CD4-positive, CD25-positive, alpha-beta regulatory T cell (primary cell): ENCODE data around the gene TBR1. TPM values are rescaled to one million over a fixed set of nuclear protein-coding genes. Genes with fewer than 3 reads are reported as not detected.

Source experiments
- ATAC-seq, 2 donors: fragments of 150-1000 bp; cut with Tn5 transposase; one replicate each; pipeline ENCODE4 v1.10.0; 2021; ENCODE audit warnings: low read depth in 2 of 2, moderate number of reproducible peaks in 2 of 2, moderate library complexity in 1 of 2
- DNase-seq, 3 donors: peaks; one replicate each; pipeline versions ENCODE4 v3.0.0 to v3.0.0-alpha.2; 2012 to 2022; ENCODE audit warnings: mixed read lengths in 1 of 3
- H3K27ac ChIP-seq: one replicate; pipeline ENCODE4 v1.7.0; 2013; ENCODE audit warnings: mild to moderate bottlenecking, low read length; ENCODE audit not compliant: insufficient read depth, poor library complexity, severe bottlenecking
- H3K27me3 ChIP-seq: one replicate; pipeline ENCODE4 v1.7.0; 2013; ENCODE audit warnings: low read length; ENCODE audit not compliant: control insufficient read depth, insufficient read depth
- H3K36me3 ChIP-seq: one replicate; pipeline ENCODE4 v1.7.0; 2013; ENCODE audit warnings: mild to moderate bottlenecking, low read length, moderate library complexity; ENCODE audit not compliant: control insufficient read depth, insufficient read depth
- H3K4me1 ChIP-seq: 2 replicates; pipeline ENCODE4 v1.7.0; 2013; ENCODE audit warnings: mild to moderate bottlenecking, low read length; ENCODE audit not compliant: insufficient read depth, control insufficient read depth, poor library complexity, severe bottlenecking
- H3K4me3 ChIP-seq: one replicate; pipeline ENCODE4 v1.7.0; 2013; ENCODE audit warnings: low read depth, mild to moderate bottlenecking, low read length, moderate library complexity
- H3K9me3 ChIP-seq, 2 experiments: 1 replicate in 1 of 2; 2 replicates in 1 of 2; pipeline ENCODE4 v1.7.0; 2013; ENCODE audit warnings: low read length in 2 of 2, mild to moderate bottlenecking in 1 of 2, moderate library complexity in 1 of 2; ENCODE audit not compliant: control insufficient read depth in 2 of 2
- H3K27ac Mint-ChIP-seq, 3 donors: one replicate each; pipeline ENCODE4 v1.8.0; 2020 to 2022; ENCODE audit warnings: mild to moderate bottlenecking in 3 of 3, mixed read lengths in 3 of 3, moderate library complexity in 2 of 3
- H3K27me3 Mint-ChIP-seq: one replicate; pipeline ENCODE4 v1.8.0; 2022; ENCODE audit warnings: mild to moderate bottlenecking, mixed read lengths
- H3K36me3 Mint-ChIP-seq: one replicate; pipeline ENCODE4 v1.8.0; 2020; ENCODE audit warnings: mixed read lengths
- H3K4me1 Mint-ChIP-seq, 4 donors: one replicate each; pipeline ENCODE4 v1.8.0; 2020 to 2022; ENCODE audit warnings: mixed read lengths in 4 of 4, mild to moderate bottlenecking in 1 of 4
- H3K4me3 Mint-ChIP-seq, 4 donors: one replicate each; pipeline ENCODE4 v1.8.0; 2020 to 2022; ENCODE audit warnings: mild to moderate bottlenecking in 4 of 4, mixed read lengths in 4 of 4, moderate library complexity in 3 of 4
- H3K9me3 Mint-ChIP-seq, 7 donors: one replicate each; pipeline ENCODE4 v1.8.0; 2020 to 2022; ENCODE audit warnings: mixed read lengths in 7 of 7, mild to moderate bottlenecking in 3 of 7, moderate library complexity in 2 of 7
- polyA plus RNA-seq, 4 donors: library from polyadenylated mRNA; unstranded; fragments of 300-500 nt; fragmentation: Illumina TruSeq; gene quantifications; one replicate each; pipeline ENCODE4 v1.2.3, GENCODE V29; 2021
- total RNA-seq: library from RNA; stranded (reverse); gene quantifications from one replicate; pipeline ENCODE4 v1.2.3, GENCODE V29; 2022

TBR1 gene
- total and polyA plus RNA-seq, 5 donors from 2014 or later = 0.32 TPM; not detected in 4

- H3K9me3 ChIP-seq = no peaks in the 10 kb centered on the region
- H3K27me3 ChIP-seq = no peaks in the 10 kb centered on the region
- DNase-seq = no peak
- H3K36me3 Mint-ChIP-seq = peaks cover 4% of the 10 kb centered on the region
- peaks cover 6% of the 10 kb centered on the region for H3K4me1 ChIP-seq
- peaks cover 12 to 18% (median 14%) of the 10 kb centered on the region in 4 donors for H3K4me1 Mint-ChIP-seq
- H3K36me3 ChIP-seq = peaks cover 4% of the 10 kb centered on the region
- ATAC-seq = no peak
- H3K27me3 Mint-ChIP-seq = no peaks in the 10 kb centered on the region
- H3K27ac ChIP-seq = no peak overlapping the region
- H3K4me3 Mint-ChIP-seq = no peak overlapping the region
- no peak overlapping the region for H3K4me3 ChIP-seq
- H3K27ac Mint-ChIP-seq = no peak overlapping the region
- no peaks in the 10 kb centered on the region for H3K9me3 Mint-ChIP-seq
Observed at GRCh38 chr2:161381546-161381945, 34.6 kb upstream of the TBR1 start.

GRCh38 chr2:161382747-161383146 is 33.4 kb upstream of the TBR1 start:
- DNase-seq = no peak
- peaks cover 3% of the 10 kb centered on the region for H3K36me3 Mint-ChIP-seq
- H3K9me3 Mint-ChIP-seq = no peaks in the 10 kb centered on the region
- Histone ChIP-seq H3K4me3 (no peak overlapping the region), H3K27me3 (no peaks in the 10 kb centered on the region), H3K4me1 (peaks cover 6% of the 10 kb centered on the region), H3K9me3 (no peaks in the 10 kb centered on the region), H3K36me3 (peaks cover 5% of the 10 kb centered on the region), H3K27ac (no peak overlapping the region)
- no peak for ATAC-seq
- no peaks in the 10 kb centered on the region for H3K27me3 Mint-ChIP-seq
- no peak overlapping the region for H3K27ac Mint-ChIP-seq
- H3K4me3 Mint-ChIP-seq = no peak overlapping the region
- peaks cover 12 to 18% (median 14%) of the 10 kb centered on the region in 4 donors for H3K4me1 Mint-ChIP-seq

DNA sequence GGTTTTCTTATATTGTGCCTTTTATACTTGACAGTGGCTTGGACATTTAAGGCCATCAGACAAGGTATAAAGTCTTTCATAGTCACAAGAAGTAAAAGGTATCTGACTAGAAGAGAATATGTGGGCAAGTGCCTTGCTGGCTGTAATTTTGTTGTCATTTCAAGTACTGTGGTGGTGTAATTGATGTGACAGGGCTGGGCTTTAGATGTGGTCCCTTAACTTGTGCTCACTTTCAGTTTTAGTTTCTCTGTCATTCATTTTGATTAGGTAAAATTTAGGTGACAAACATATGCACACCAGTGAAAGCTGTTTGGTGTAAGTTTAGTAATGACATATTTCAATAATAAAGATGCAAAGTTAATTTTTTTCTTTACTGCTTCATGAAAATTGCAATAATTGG is 31.2 kb upstream of the TBR1 start:
- ATAC-seq = peak; percentile 78 to 84
- Histone ChIP-seq H3K9me3 (no peaks in the 10 kb centered on the region), H3K4me3 (peak overlapping the region; percentile 13), H3K27ac (peak overlapping the region; percentile 47), H3K27me3 (no peaks in the 10 kb centered on the region), H3K36me3 (peaks cover 2% of the 10 kb centered on the region), H3K4me1 (peaks cover 6% of the 10 kb centered on the region)
- Mint-ChIP-seq H3K36me3 (peaks cover 6% of the 10 kb centered on the region), H3K4me3 (no peak overlapping the region), H3K4me1 (peaks cover 10 to 18% (median 14%) of the 10 kb centered on the region in 4 donors), H3K27me3 (no peaks in the 10 kb centered on the region), H3K27ac (peak overlapping the region in 2 of 3 donors; percentile 10 to 35), H3K9me3 (no peaks in the 10 kb centered on the region)
- DNase-seq = peak in 2 of 3 donors; percentile 51 to 83

GRCh38 chr2:161386228-161386824 is 29.8 kb upstream of the TBR1 start:
- Histone ChIP-seq H3K27me3 (no peaks in the 10 kb centered on the region), H3K9me3 (no peaks in the 10 kb centered on the region), H3K27ac (no peak overlapping the region), H3K36me3 (peaks cover 2% of the 10 kb centered on the region), H3K4me1 (peaks cover 6% of the 10 kb centered on the region), H3K4me3 (no peak overlapping the region)
- H3K36me3 Mint-ChIP-seq = peaks cover 11% of the 10 kb centered on the region
- H3K27ac Mint-ChIP-seq = no peak overlapping the region
- no peak overlapping the region for H3K4me3 Mint-ChIP-seq
- DNase-seq = no peak
- H3K9me3 Mint-ChIP-seq = no peaks in the 10 kb centered on the region
- peaks cover 10 to 25% (median 17%) of the 10 kb centered on the region in 4 donors for H3K4me1 Mint-ChIP-seq
- H3K27me3 Mint-ChIP-seq = no peaks in the 10 kb centered on the region
- ATAC-seq = no peak

DNA sequence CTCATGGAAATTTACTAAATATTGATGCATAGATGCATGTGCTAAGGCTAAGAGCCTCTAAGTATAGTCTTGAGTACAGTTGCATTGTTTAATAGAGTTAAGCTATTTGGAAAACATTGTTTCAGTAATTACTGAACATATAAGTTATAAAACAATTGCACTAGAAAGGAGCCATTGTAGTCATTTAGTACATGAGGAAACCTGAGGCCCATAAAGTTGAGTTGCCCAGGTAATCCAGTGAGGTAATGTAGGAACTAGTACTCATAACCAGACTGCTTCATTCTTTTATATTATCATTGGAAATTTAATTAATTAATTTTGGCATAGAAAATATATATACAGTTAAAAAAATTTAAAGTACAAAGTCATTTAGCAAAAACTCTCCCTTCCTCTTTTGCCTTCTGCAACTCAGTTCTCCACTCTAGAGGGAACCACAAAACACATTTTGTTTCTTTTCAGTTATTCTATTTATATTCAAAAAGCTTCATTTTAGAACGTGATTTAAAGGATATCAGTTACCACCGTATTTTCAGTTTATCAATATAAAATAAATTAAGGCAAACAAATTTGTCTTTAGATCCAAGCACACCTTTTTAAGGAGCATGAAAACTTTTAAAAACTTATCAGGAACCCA is 27.8 kb upstream of the TBR1 start:
- no peak overlapping the region for H3K27ac Mint-ChIP-seq
- Histone ChIP-seq H3K27me3 (no peaks in the 10 kb centered on the region), H3K4me3 (no peak overlapping the region), H3K36me3 (peaks cover 7% of the 10 kb centered on the region), H3K9me3 (no peaks in the 10 kb centered on the region), H3K27ac (no peak overlapping the region), H3K4me1 (peaks cover 6% of the 10 kb centered on the region)
- H3K4me1 Mint-ChIP-seq = peaks cover 12 to 38% (median 18%) of the 10 kb centered on the region in 4 donors
- DNase-seq = no peak
- no peak for ATAC-seq
- no peaks in the 10 kb centered on the region for H3K9me3 Mint-ChIP-seq
- H3K36me3 Mint-ChIP-seq = peaks cover 25% of the 10 kb centered on the region
- H3K4me3 Mint-ChIP-seq = no peak overlapping the region
- no peaks in the 10 kb centered on the region for H3K27me3 Mint-ChIP-seq

DNA sequence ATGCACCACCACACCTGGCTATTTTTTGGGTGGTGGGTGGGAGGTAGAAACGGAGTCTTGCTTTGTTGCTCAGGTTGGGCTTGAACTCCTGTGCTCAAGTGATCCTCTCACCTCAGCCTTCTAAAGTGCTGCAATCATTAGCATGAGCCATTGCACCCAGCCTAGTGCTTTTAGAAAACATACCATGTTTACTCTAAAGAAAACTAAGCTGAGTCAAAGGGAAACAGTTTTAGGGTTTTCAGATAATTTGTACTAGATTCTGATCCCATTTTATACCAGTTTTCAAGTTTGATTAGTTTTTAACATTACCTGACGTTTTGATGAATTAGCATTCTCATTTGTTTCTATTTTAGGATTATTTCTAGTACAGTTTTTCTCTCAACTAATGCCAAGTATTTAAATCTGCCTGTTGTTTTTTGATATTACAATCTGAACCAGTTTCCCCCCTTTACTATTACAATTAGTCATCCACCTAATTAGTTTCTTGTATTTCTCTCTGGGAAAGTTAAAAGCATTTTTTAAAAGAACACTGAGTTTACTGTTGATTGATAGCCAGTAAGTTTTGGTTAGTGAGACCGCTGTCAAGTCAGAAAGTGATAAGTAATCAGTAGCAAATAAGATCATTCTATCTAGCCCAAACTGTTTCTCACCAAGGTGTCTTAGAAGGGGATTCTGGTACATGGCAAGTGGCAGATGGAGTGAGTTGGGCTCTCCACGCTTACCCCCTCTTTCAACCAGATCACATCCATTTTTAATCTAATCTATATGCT is 24.2 kb upstream of the TBR1 start:
- peak in 1 of 3 donors; percentile 12 for DNase-seq
- H3K4me1 ChIP-seq = no peaks in the 10 kb centered on the region
- Mint-ChIP-seq H3K27ac (peak overlapping the region in 1 of 3 donors; percentile 4), H3K4me1 (peaks cover 0 to 26% (median 5%) of the 10 kb centered on the region in 4 donors), H3K36me3 (peaks cover 43% of the 10 kb centered on the region), H3K9me3 (peaks cover 0 to 2% (median 0%) of the 10 kb centered on the region in 7 donors), H3K27me3 (no peaks in the 10 kb centered on the region), H3K4me3 (no peak overlapping the region)
- H3K4me3 ChIP-seq = no peak overlapping the region
- no peaks in the 10 kb centered on the region for H3K27me3 ChIP-seq
- no peaks in the 10 kb centered on the region for H3K9me3 ChIP-seq
- ATAC-seq = no peak
- H3K36me3 ChIP-seq = peaks cover 24% of the 10 kb centered on the region
- no peak overlapping the region for H3K27ac ChIP-seq

DNA sequence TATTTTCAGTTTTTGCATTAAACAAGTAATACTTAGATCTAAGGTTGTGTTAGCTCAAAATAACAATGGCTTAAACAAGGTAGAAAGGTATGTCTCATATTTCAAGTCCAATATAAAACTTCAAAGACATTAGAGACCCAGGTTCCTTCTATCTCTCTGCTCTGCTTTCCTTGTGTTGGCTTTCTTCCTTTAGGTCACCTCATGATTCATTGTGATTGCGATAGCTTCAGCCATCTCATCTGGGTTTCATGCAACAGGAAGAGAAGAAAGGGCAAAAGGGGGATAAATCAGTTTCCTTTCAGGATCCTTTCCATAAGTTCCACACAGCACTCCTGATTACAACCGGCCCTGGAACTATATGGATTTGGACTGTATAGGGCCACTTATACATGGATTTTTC is 16.0 kb upstream of the TBR1 start:
- Histone ChIP-seq H3K4me1 (no peaks in the 10 kb centered on the region), H3K36me3 (peaks cover 34% of the 10 kb centered on the region), H3K4me3 (no peak overlapping the region), H3K27ac (no peak overlapping the region), H3K27me3 (no peaks in the 10 kb centered on the region), H3K9me3 (no peaks in the 10 kb centered on the region)
- Mint-ChIP-seq H3K4me1 (peaks cover 0 to 5% (median 0%) of the 10 kb centered on the region in 4 donors), H3K27me3 (no peaks in the 10 kb centered on the region), H3K27ac (no peak overlapping the region), H3K9me3 (peaks cover 0 to 2% (median 0%) of the 10 kb centered on the region in 7 donors), H3K4me3 (no peak overlapping the region), H3K36me3 (peaks cover 41% of the 10 kb centered on the region)
- DNase-seq (no peak), ATAC-seq (no peak)
